HAP-1 (cell line): ENCODE measurements around the gene ADGRD1.

Source experiments
- DNase-seq, 2 experiments: peaks; one replicate each; pipeline ENCODE4 v3.0.0-alpha.2; 2016 to 2020; ENCODE audit warnings: low spot score in 2 of 2
- H3K27me3 ChIP-seq: fragments of 250-450 bp; sonication (Bioruptor Pico); 2 replicates; pipeline ENCODE4 v1.5.1; 2020; ENCODE audit warnings: low read depth, mild to moderate bottlenecking, moderate library complexity
- H3K36me3 ChIP-seq: fragments of 250-450 bp; sonication (Bioruptor Pico); replicated peaks from 2 replicates; pipeline ENCODE4 v1.5.1; 2020; ENCODE audit warnings: mild to moderate bottlenecking
- H3K4me1 ChIP-seq: fragments of 250-450 bp; sonication (Bioruptor Pico); 2 replicates; pipeline ENCODE4 v1.5.1; 2020; ENCODE audit warnings: mild to moderate bottlenecking
- H3K4me3 ChIP-seq: fragments of 250-450 bp; sonication (Bioruptor Pico); 2 replicates; pipeline ENCODE4 v1.5.1; 2020; ENCODE audit warnings: mild to moderate bottlenecking, moderate library complexity
- H3K9me3 ChIP-seq: fragments of 250-450 bp; sonication (Bioruptor Pico); 2 replicates; pipeline ENCODE4 v1.5.1; 2020; ENCODE audit warnings: mild to moderate bottlenecking, moderate library complexity
- in situ Hi-C: fragments of 300-500 bp; cut with MboI; formaldehyde crosslinking; loops from 3 replicates; pipeline ENCODE4 v1.14.3; 2020; ENCODE audit warnings: low sequenced_read_pairs, inconsistent platforms, mixed read lengths

ADGRD1 gene

DNA sequence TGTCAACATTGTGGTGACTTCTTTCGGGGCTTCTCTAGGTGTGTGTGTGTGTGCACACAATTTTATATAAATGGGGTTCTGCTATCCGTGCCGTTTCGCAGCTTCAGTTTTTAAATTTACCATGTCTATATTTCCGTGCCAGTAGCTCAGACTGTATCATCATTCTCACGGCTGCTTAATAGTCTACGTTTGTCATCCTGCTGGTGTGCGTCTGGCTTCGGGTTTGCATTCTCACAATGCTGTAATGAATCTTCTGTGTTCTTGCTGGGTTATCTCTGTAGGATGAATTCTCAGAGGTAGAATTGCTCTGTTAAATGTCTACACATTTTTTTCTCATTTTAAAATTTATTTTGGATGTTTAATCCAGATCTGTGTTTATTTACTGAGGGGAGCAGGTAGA lies 73.6 kb downstream of the ADGRD1 start:
- Histone ChIP-seq H3K36me3 (no peaks in the 10 kb centered on the region), H3K4me1 (no peaks in the 10 kb centered on the region), H3K4me3 (no peak overlapping the region), H3K9me3 (no peaks in the 10 kb centered on the region), H3K27me3 (no peaks in the 10 kb centered on the region)
- in situ Hi-C loops: no loop called here
- DNase-seq: no peak

DNA sequence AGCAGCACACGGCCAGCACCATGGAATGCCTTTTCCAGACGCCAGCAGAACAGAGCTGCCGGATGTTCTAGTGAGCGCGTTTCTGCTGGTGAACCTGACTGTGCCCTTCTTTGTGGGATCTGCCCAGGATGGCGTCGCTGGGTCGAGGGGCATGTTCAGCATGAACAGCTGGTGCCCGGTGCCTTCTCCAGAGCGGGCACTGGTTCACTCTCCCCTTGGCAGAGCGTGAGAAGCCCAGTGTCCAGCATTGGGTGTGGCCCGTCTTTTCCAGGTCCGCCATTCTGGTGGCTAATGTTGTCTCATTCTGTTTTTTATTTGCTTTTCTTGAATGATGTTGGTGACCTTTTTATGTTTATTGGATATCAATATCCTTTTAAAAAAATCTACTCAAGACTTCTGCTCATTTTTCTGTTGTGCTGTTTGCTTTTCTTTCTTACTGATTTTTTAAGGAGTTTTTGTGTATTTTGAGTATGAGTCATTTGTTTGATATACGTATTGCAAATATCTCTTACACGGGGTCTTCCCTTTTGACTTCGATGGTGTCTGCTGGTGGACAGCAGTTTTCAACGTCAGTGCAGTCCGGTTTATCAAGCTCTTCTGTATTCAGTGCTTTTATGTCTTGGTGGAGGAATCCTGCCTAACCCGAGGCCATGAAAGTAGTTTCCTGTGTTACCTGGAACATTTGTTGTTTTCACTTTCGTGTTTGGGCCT lies 74.3 kb downstream of the ADGRD1 start:
- no peak for DNase-seq
- no peak overlapping the region for H3K4me3 ChIP-seq
- H3K36me3 ChIP-seq: no peaks in the 10 kb centered on the region
- no peaks in the 10 kb centered on the region for H3K9me3 ChIP-seq
- no peaks in the 10 kb centered on the region for H3K4me1 ChIP-seq
- in situ Hi-C loops: no loop called here
- no peaks in the 10 kb centered on the region for H3K27me3 ChIP-seq

DNA sequence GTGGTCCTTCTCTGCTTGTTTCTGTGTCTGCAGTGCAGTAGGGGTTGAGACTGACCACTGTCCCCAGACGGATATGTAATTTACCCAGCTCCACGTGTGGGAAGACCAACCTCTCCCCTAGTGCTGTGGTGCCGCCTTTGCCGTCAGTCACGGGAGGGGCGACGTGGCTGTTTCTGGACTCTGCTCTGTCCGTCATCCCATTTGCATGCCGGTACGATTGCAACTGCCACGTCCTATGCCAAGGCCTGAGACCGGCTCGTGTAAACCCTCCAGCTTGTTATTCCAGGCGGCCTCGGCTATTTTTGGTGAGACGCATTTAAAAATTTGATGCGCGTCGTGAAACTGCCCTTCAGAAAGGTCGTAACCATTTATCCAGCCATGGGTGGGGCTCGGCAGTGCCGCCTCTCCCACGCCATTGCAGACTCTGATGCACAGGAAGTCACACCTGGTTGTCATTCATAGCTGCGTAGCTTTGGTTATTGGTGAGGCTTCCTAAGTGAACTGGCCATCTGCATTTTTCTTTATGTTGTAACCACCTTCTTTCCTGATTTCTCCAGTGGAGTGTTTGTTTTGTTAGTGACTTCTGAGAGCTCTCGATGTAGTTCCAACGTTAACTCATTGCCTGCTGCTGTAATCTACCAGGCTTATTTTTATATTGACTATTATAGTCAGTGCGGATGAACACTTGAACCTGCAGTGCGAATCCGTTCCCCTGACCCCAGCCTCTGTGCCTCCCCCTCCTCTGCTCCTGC lies 75.1 kb downstream of the ADGRD1 start:
- Histone ChIP-seq H3K36me3 (no peaks in the 10 kb centered on the region), H3K9me3 (no peaks in the 10 kb centered on the region), H3K4me1 (no peaks in the 10 kb centered on the region), H3K4me3 (no peak overlapping the region), H3K27me3 (no peaks in the 10 kb centered on the region)
- no peak for DNase-seq
- in situ Hi-C loops: no loop called here

DNA sequence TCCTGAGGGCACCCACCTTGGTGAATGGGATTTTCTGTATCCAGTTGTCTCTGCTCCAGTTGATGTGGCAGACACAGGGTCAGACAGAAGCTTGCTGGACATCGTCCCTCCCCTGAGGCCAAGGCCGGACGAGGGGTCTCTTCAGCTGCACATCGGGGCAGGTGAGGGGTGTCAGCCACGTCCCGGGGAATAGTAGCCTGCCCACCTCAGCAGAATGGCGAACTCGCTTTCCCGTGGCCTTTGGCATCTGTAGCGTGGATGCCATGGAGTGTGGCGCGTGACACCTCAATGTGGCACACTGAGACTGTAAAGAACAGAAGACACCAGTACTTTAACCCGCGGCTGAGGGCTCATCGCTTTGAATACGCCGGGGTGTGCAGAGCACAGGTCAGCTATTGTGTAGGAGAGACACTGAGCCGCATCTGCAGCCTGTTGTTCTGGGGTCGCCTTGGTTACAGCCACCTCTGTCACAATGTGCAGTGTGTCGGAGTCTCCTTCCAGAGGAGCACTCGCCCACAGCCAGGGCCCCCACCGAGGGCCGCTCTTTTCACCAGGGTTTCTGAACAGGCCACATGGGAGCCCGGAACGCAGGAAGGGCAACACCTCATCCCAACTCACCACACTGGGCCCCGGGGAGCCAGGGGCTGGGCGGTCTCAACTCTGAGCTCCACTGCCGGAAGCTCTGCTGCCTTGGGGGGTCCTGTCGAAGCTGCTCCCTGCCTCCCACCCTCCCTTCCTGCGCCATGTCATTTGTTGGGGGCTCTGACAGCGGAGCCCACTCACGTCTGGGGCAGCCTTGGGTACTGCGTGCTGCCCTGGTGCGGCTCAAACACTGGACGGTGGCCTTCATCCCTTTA lies 77.0 kb downstream of the ADGRD1 start:
- Histone ChIP-seq H3K4me1 (no peaks in the 10 kb centered on the region), H3K36me3 (no peaks in the 10 kb centered on the region), H3K4me3 (no peak overlapping the region), H3K9me3 (no peaks in the 10 kb centered on the region), H3K27me3 (no peaks in the 10 kb centered on the region)
- DNase-seq: no peak
- in situ Hi-C loops: no loop called here

DNA sequence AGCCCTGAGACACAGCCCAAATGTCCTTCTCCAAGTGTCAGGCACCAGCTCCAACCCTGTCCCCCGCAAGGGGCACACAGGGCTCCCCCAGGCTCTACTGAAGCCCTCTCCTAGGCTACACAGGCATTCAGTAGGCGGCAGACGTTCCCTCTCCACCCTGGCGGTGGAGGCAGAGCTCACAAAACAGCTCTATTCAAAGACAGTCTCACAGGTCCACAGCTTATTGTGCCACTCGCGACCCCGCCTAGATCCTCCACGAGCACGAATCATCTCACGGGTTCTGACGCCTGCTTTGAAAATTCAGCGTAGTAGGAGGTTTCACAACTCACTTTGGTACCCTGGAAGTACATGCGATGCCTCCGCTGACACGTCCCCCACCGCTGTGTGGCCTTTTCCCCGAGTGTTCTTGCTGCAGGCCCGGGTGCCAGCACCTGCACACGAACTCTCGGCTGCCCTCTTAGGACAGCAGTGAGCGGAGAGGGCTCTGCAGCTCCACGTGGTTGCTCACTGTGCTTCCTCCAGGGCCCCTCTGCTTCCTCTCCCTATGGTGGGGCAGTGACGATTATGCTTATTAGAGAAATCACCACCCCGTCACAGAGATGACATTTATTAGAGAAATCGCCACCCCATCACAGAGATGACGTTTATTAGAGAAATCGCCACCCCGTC lies 78.5 kb downstream of the ADGRD1 start:
- Histone ChIP-seq H3K4me1 (no peaks in the 10 kb centered on the region), H3K36me3 (no peaks in the 10 kb centered on the region), H3K27me3 (no peaks in the 10 kb centered on the region), H3K4me3 (no peak overlapping the region), H3K9me3 (no peaks in the 10 kb centered on the region)
- in situ Hi-C loops: no loop called here
- no peak for DNase-seq

DNA sequence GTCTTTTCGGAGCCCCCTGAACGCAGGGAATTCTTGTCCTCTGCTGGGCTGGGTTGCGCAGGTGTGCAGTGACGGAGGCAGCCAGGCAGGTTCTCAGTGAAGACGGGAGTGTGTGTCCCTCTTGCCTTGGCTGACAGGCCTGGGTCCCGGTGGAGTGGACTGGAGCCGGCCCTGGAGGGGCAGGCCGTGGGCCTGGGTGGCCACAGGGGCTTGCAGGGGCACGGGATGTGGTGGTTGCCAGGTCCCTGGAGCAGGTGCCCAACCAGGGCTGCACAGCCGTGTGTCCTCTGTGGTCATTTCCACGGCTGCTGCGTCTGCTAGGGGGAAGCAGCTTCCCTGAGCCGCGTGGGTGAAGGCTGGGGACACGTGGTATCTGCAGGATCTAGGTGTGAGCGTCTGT lies 79.8 kb downstream of the ADGRD1 start:
- Histone ChIP-seq H3K4me3 (no peak overlapping the region), H3K9me3 (no peaks in the 10 kb centered on the region), H3K4me1 (no peaks in the 10 kb centered on the region), H3K27me3 (no peaks in the 10 kb centered on the region), H3K36me3 (no peaks in the 10 kb centered on the region)
- DNase-seq: no peak
- in situ Hi-C loops: no loop called here

DNA sequence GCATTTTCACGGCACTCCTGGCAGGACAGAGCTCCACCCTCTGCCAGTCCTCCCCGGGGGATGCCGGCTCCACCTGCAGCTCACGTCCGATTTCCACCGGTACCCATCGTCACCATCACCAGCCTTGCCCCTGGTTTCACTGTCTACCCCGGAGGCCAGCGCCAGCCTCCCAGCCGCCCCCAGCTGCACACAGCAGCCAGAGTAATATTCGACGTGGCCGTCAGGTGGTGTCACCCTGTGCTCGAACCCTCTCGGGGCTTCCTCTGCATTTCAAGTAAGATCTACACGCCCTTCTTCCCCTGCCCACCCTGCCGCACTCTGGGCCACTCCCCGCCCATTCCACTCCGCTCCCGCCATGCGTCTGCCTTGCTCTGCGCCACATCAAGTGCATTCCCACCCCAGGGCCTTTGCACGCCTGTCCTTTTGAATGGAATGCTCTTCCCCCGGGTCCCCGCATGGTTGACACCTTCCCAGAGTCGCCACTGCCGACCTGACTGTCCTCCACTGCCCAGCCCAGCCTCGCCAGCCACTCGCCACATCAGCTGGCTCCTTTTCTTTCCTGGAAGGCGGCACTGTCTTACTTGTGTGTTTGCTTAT lies 80.3 kb downstream of the ADGRD1 start:
- H3K4me3 ChIP-seq: no peak overlapping the region
- no peaks in the 10 kb centered on the region for H3K4me1 ChIP-seq
- no peaks in the 10 kb centered on the region for H3K9me3 ChIP-seq

DNA sequence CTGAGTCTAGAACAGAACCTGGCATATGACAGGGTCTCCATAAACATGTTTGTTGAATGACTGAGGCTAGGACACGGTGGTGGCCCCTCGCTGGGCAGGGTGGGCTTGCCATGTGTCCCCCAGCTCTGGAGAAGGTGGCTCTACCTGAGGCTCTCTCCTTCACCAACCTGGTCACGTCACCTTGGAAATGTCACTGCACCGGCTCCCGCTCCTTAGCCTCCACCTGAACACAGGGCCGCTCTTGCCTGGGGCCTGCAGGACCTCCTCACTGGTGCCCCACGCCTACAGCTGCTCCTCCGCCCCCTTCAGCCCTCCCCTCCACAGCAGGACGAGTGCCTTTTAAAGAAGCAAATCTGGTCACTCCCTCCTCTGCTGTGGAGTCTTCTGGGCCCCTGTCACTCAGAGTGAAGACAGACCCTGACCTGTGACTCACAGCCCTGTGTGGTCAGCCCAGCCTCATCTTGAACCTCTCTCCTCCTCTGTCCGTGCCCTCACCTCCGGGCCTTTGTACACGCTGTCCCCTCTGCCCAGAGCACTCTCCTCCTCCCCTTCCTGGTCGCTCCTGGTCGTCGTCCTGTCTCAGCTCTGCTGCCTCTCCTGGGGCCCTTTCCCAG lies 81.0 kb downstream of the ADGRD1 start:
- no peaks in the 10 kb centered on the region for H3K9me3 ChIP-seq
- H3K36me3 ChIP-seq: no peaks in the 10 kb centered on the region
- no peaks in the 10 kb centered on the region for H3K27me3 ChIP-seq
- DNase-seq: no peak
- in situ Hi-C loops: no loop called here
- H3K4me3 ChIP-seq: no peak overlapping the region
- H3K4me1 ChIP-seq: no peaks in the 10 kb centered on the region

More for the DNA sequence above, 80.3 kb downstream of the ADGRD1 start:
- H3K36me3 ChIP-seq: no peaks in the 10 kb centered on the region
- no peak for DNase-seq
- H3K27me3 ChIP-seq: no peaks in the 10 kb centered on the region
- in situ Hi-C loops: no loop called here

DNA sequence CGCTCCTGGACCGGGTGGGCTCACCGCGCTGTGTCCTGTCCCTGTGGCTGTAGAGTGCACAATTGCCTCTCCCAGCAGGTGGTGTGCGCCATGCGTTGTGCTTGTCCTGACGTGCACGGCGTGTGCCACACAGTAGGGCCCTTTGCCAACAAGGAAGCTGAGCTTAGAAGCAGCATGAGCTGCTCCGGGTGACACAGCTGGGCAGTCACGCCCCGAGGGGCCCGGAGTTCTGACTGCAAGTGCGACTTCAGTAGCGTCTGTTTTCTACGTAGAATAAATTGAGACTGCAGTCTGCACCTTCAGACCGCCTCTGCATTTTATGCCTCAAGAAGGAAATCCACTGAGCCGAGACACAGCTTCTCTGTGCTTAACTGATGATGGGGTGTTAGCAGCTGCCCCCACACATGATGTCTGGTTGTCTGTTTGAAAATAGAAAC lies 81.6 kb downstream of the ADGRD1 start:
- in situ Hi-C loops: no loop called here
- no peak overlapping the region for H3K4me3 ChIP-seq
- no peaks in the 10 kb centered on the region for H3K36me3 ChIP-seq
- H3K27me3 ChIP-seq: 0 out of 2 replicates have a peak, but pooled peaks cover 2% of the 10 kb centered on the region
- no peaks in the 10 kb centered on the region for H3K4me1 ChIP-seq
- no peak for DNase-seq
- H3K9me3 ChIP-seq: no peaks in the 10 kb centered on the region

DNA sequence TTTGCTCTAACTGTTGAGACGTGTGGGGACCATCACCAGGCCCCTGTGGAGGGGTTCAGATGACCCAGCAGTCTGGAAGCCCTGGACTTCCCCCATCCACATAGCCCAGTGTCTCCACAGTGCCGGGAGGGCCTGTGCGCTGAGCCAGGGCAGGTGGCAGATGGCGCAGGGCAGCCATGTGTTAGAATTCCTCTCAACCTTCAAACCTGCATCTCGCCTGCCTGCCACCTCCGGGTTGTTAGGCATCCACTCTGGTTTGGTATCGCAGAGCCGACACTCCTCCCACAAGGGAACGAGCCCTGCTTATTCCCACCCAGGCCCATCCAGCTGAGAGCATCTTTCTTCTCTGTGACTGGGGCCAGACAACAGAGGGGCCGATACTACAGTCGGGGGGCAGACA lies 84.5 kb downstream of the ADGRD1 start:
- no peaks in the 10 kb centered on the region for H3K4me1 ChIP-seq
- peaks cover 5% of the 10 kb centered on the region; the same call in 1 of the 2 replicates for H3K27me3 ChIP-seq
- in situ Hi-C loops: no loop called here
- no peak overlapping the region for H3K4me3 ChIP-seq
- no peaks in the 10 kb centered on the region for H3K9me3 ChIP-seq
- H3K36me3 ChIP-seq: no peaks in the 10 kb centered on the region
- DNase-seq: no peak

DNA sequence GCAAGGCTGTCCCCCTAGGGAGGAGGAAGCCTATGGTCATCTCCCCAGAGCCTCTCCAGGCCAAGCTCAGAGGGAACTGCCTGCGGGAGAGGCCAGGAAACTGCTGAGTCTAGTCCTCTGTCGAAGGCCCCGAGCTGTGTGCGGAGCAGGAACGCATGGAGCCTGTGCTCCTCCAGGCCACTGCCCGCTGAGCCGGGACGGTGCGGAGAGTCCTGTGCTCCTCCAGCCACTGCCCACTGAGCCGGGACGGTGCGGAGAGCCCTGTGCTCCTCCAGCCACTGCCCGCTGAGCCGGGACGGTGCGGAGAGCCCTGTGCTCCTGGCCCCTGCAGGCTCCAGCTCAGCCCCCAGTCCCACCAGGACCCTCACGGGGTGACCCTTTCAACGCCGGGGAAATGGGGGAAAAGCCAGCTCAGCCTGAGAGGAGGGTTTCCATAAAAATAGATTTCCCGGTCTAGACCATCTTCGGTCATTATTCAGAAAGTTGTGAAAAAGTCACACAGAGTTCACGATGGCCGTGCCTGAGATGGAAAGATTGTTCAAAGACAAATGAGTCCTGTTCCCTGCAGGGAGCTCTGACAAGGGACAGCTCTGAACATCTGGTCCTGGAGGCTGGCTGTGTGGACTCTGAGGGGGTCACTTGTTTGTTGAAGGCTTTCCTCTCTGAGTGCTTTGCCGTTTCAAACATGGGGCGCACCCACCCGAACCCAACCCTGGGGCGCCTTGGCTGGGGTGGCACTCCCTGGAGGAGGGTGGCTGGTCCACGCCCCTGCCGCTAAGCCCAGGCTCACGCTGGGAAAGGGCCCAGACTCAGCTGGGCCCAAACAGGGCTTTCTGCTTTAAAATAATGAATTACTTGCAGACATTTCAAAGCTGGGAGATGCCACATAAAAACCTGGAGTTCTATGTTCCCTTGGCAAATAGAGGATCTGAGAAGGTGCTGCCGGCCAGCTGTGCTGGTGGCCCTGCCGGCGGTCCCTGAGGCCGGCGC lies 85.5 kb downstream of the ADGRD1 start:
- H3K9me3 ChIP-seq: no peaks in the 10 kb centered on the region
- H3K4me1 ChIP-seq: no peaks in the 10 kb centered on the region
- in situ Hi-C loops: no loop called here
- DNase-seq: no peak
- H3K36me3 ChIP-seq: no peaks in the 10 kb centered on the region
- peaks cover 5% of the 10 kb centered on the region; the same call in 1 of the 2 replicates for H3K27me3 ChIP-seq
- H3K4me3 ChIP-seq: no peak overlapping the region

DNA sequence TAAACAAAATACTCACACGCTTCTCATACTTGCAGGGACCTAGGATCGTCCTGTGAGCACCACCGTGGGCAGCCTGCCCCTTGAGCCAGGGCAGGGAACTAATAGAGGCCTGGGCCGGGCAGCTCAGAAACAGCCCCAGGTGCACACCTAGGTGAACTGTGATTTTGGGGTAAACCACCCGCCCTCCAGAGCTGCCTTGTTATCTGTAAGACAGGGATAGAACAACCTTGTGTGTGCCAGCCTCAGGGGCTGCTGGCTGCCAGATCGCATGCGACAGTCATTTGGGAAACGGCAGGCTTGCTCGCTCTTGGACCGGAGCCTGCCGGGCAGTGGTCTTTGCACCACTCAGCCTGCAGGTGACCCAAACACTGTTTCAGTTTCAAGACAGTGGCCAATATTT lies 86.8 kb downstream of the ADGRD1 start:
- Histone ChIP-seq H3K4me1 (no peaks in the 10 kb centered on the region), H3K4me3 (no peak overlapping the region), H3K27me3 (peaks cover 5% of the 10 kb centered on the region; the same call in 1 of the 2 replicates), H3K9me3 (no peaks in the 10 kb centered on the region), H3K36me3 (no peaks in the 10 kb centered on the region)
- no peak for DNase-seq
- in situ Hi-C loops: no loop called here
